ENCODE results near the gene CDH20. TPM values are rescaled to one million over a fixed set of nuclear protein-coding genes. Genes with fewer than 3 reads are reported as not detected.

Gene CDH20
- total RNA-seq, 1 experiment from 2014 or later: not detected

DNA sequence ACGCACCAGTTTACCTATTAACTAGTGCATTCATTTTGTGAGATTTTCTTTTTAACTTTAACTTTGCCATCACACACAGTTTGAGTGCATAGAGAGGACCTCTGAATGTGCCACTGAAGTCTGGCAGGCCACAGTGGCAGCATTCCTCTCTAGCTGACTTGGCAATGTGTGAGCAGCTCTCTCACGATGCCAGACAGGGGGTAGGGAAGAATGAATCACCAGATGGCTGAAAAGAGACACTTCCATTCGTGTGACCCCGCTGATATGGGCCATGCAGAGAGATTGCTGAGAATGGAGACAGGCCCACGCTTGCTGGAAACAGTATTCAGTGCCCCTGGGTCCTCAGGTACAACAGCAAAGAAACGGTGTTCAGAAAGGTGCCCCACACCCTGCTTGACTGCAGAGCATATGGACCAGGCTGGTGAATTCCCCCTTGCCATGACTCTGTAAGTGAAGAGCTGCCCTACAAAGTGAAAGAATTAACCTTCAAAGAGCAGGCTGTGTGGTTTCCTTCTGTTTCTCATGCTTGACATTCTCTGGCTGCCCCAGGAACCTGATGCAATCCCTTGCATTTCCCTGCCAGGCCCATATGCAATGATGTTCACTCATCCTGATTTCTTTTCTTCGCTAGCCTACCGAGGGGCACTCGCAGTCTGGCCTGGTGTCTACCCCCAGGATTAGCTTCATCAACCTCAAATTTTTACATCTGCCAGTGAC, 236.1 kb downstream of the CDH20 start:
- CTCF ChIA-PET: interaction anchor here (0.5 kb wide), 1 partner anchor 860 kb away, joined by 4 read pairs; no protein-coding TSS in a partner anchor

DNA sequence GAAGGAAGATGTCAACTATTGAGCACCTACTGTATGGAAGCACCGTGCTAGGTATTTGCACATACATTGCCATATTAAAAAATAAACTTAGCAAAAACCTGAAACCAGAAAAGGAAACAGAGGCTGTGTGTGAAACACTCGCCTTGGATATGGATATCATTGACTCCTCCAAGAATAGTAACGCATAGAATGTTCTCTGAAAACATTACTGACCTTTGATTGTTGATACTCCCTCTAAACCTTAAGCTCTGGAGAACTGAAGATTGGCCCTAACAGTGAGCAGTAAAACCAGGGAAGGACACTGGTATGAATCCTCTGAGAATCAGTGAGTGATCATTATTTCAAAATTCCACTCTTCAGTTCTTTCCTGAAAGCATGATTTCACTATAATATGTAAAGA, 236.8 kb downstream of the CDH20 start:
- no peak for TF ChIP-seq CTCF (IDR thresholded peaks at IDR 0.05; ENCODE audit: unreplicated experiment)
- H3K27ac Mint-ChIP-seq (ENCODE audit: unreplicated experiment): no peak overlapping the region
- no peak for DNase-seq
- CTCF ChIA-PET: no interaction called here
- H3K4me1 Mint-ChIP-seq (ENCODE audit: low read depth, unreplicated experiment): no peaks in the 10 kb centered on the region
- no peaks in the 10 kb centered on the region for H3K36me3 Mint-ChIP-seq (ENCODE audit: insufficient read depth, unreplicated experiment)
- intact Hi-C loops (cut with micrococcal nuclease; ENCODE audit: unreplicated experiment): no loop called here
- no TSS peak for BruUV-seq (replicated peaks)
- no peaks in the 10 kb centered on the region for H3K27me3 Mint-ChIP-seq (ENCODE audit: unreplicated experiment)
- peaks cover 2% of the 10 kb centered on the region for H3K9me3 Mint-ChIP-seq (ENCODE audit: low read depth, unreplicated experiment)
- no peak overlapping the region for H3K4me3 Mint-ChIP-seq (ENCODE audit: low read depth, unreplicated experiment)

More for the DNA sequence above, 236.1 kb downstream of the CDH20 start:
- BruUV-seq (replicated peaks): no TSS peak
- H3K27me3 Mint-ChIP-seq (ENCODE audit: unreplicated experiment): peaks cover 5% of the 10 kb centered on the region
- H3K9me3 Mint-ChIP-seq (ENCODE audit: low read depth, unreplicated experiment): peaks cover 2% of the 10 kb centered on the region
- H3K27ac Mint-ChIP-seq (ENCODE audit: unreplicated experiment): no peak overlapping the region
- intact Hi-C loops (cut with micrococcal nuclease; ENCODE audit: unreplicated experiment): no loop called here
- no peak for TF ChIP-seq CTCF (IDR thresholded peaks at IDR 0.05; ENCODE audit: unreplicated experiment)
- DNase-seq: peak; percentile 16
- H3K4me3 Mint-ChIP-seq (ENCODE audit: low read depth, unreplicated experiment): no peak overlapping the region
- no peaks in the 10 kb centered on the region for H3K4me1 Mint-ChIP-seq (ENCODE audit: low read depth, unreplicated experiment)
- no peaks in the 10 kb centered on the region for H3K36me3 Mint-ChIP-seq (ENCODE audit: insufficient read depth, unreplicated experiment)

DNA sequence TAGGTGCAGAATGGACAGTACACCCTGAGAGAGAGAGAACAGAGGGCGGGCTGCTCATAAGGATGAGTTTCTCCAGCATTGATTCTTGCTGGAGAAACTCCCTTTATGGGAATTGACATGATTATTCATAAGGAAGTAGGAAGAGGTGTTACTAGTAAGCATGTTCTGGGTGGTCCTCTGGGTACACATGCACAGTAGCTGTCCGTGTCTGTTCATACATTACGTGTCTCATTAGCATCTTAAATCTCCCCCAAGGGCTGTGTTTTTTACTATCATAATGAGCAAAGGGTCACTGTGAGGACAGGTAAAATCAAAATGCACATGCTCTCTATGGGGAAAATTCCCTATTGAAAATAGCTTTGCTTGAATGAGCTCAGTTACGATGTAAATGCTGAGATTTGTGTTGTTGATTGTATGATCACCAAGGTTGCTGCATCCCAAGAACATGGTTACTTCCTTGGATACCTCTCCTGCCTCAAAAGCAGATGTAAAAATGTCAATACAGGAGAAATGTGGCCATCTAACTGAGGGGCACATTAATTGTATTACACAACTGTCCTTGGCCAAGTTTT, 238.9 kb downstream of the CDH20 start:
- Mint-ChIP-seq H3K9me3 (ENCODE audit: low read depth, unreplicated experiment) (peaks cover 2% of the 10 kb centered on the region), H3K27me3 (ENCODE audit: unreplicated experiment) (peaks cover 20% of the 10 kb centered on the region), H3K36me3 (ENCODE audit: insufficient read depth, unreplicated experiment) (no peaks in the 10 kb centered on the region), H3K27ac (ENCODE audit: unreplicated experiment) (no peak overlapping the region), H3K4me3 (ENCODE audit: low read depth, unreplicated experiment) (no peak overlapping the region), H3K4me1 (ENCODE audit: low read depth, unreplicated experiment) (no peaks in the 10 kb centered on the region)
- CTCF ChIA-PET: no interaction called here
- no peak for DNase-seq
- intact Hi-C loops (cut with micrococcal nuclease; ENCODE audit: unreplicated experiment): no loop called here
- no peak for TF ChIP-seq CTCF (IDR thresholded peaks at IDR 0.05; ENCODE audit: unreplicated experiment)
- no TSS peak for BruUV-seq (replicated peaks)

- CTCF ChIA-PET: no interaction called here
- TF ChIP-seq CTCF (IDR thresholded peaks at IDR 0.05; ENCODE audit: unreplicated experiment): no peak
- no TSS peak for BruUV-seq (replicated peaks)
- DNase-seq: no peak
- intact Hi-C loops (cut with micrococcal nuclease; ENCODE audit: unreplicated experiment): no loop called here
- H3K4me1 Mint-ChIP-seq (ENCODE audit: low read depth, unreplicated experiment): no peaks in the 10 kb centered on the region
- no peaks in the 10 kb centered on the region for H3K36me3 Mint-ChIP-seq (ENCODE audit: insufficient read depth, unreplicated experiment)
- peaks cover 2% of the 10 kb centered on the region for H3K9me3 Mint-ChIP-seq (ENCODE audit: low read depth, unreplicated experiment)
- peaks cover 27% of the 10 kb centered on the region for H3K27me3 Mint-ChIP-seq (ENCODE audit: unreplicated experiment)
- H3K4me3 Mint-ChIP-seq (ENCODE audit: low read depth, unreplicated experiment): no peak overlapping the region
- H3K27ac Mint-ChIP-seq (ENCODE audit: unreplicated experiment): no peak overlapping the region
These were observed 239.6 kb downstream of the CDH20 start for GRCh38 chr18:61572871-61573270.

All from Calu3 (cell line).